Stimulated activated CD8-positive, alpha-beta memory T cell treated with anti-CD3 and anti-CD28 coated beads, Interleukin-2, amount 100 ng/mL, for 1 hour (primary cell): Measurements from ENCODE around the gene SLITRK3.

Experiments
- DNase-seq, 2 donors: peaks; one replicate each; pipeline ENCODE4 v3.0.0-alpha.2; 2020; ENCODE audit warnings: low read depth in 2 of 2

The SLITRK3 gene, protein sequence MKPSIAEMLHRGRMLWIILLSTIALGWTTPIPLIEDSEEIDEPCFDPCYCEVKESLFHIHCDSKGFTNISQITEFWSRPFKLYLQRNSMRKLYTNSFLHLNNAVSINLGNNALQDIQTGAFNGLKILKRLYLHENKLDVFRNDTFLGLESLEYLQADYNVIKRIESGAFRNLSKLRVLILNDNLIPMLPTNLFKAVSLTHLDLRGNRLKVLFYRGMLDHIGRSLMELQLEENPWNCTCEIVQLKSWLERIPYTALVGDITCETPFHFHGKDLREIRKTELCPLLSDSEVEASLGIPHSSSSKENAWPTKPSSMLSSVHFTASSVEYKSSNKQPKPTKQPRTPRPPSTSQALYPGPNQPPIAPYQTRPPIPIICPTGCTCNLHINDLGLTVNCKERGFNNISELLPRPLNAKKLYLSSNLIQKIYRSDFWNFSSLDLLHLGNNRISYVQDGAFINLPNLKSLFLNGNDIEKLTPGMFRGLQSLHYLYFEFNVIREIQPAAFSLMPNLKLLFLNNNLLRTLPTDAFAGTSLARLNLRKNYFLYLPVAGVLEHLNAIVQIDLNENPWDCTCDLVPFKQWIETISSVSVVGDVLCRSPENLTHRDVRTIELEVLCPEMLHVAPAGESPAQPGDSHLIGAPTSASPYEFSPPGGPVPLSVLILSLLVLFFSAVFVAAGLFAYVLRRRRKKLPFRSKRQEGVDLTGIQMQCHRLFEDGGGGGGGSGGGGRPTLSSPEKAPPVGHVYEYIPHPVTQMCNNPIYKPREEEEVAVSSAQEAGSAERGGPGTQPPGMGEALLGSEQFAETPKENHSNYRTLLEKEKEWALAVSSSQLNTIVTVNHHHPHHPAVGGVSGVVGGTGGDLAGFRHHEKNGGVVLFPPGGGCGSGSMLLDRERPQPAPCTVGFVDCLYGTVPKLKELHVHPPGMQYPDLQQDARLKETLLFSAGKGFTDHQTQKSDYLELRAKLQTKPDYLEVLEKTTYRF

DNA sequence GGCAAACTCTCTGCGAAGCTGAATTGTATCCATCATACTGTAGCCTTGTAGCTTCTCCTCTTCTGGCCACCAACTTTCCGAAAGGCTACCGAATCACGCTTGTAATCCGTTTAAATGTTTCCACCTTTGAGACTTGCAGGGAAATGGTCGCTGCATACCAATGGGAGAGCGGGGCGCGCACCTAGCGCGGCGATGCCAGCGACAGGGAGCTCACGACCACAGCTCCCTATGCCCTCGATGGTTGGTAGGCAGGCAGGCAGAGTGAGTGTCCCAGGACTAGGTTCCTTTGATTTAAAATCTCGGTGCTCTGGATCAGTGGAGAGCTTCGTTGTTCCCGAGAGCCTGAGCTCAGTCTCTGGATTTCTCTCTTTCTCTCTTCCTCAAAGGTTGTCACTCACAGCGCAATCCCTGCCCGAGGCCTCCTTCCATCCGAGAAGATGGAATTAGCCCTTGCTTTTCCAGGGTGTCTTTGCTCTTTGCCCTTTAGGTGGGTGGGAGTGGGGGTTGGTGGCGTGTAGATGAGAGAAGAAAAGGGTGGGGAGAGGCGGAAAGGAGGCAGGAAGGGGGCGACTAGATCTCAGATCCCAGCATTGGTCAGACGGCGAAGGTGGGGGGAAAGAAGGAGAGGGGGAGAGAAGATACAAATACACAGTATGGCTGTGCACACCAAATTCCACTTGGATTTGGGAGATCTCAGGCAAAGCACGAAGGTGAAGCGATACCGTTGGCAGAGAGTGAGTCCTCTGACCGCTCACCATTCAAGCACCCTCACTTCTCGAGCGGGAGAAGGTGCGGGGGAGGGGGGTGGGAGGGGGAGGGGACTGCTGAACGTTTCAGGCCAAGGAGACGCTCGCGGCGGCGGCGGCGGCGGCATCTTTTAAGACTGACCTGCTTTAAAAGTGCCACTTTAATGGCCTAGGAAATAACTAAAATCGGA, at the start of gene SLITRK3:
SLITRK3 (minus strand) TSS at position 745 of the 937 bp plus-strand sequence. CDS start 5,554 bp downstream, outside the sequence.
- DNase-seq: no peak

- no peak for DNase-seq
These were observed 47.4 kb upstream of the SLITRK3 start for GRCh38 chr3:165243597-165243996.

DNA sequence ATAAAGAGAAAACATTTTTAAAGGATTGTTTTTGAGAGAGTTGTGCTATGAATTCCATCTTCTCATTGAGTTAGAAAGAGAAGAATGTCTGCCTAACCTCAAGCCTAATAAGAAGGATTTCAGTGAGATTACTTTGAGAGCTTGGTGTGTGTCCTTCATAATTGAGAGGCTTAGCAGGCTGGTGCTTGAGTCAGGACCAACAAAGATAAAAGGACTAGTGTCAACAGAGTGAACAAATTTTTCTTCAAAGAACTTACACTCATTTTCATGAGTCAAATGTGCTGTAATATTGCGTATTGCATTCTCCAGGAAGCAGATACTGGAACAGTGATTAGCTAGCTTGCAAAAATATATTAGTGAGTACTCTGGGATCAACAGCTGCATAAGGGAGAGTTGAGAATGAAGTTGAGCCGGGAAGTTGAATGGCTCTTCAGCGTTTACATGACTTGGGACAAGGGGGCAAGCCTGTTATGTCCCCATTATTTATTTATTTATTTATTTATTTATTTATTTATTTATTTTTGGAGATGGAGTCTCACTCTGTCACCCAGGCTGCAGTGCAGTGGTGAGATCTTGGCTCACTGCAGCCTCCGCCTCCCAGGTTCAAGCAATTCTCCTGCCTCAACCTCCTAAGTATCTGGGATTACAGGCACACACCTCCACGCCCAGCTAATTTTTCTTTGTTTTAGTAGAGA, 37.5 kb upstream of the SLITRK3 start:
- DNase-seq: no peak

GRCh38 chr3:165225604-165226003, 29.4 kb upstream of the SLITRK3 start:
- no peak for DNase-seq

DNA sequence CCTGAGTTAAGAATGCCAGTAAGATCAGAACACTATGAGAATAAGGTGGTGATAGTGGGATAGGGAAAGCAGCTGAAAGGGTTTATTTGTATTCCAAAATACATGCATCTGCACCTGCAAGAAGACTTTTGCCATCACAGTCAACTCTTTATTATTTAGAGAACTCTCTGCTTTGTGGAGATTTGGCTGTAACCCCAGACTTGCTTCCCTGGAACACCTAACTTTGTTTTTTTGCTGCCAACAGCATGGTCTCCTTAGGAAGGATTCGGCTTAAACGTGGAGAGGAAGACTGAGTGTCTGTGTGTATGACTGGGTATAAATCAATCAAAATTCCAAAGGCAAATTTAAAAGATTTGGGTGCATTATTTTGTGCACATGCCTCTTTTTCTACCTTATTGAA, 21.6 kb upstream of the SLITRK3 start:
- no peak for DNase-seq

DNA sequence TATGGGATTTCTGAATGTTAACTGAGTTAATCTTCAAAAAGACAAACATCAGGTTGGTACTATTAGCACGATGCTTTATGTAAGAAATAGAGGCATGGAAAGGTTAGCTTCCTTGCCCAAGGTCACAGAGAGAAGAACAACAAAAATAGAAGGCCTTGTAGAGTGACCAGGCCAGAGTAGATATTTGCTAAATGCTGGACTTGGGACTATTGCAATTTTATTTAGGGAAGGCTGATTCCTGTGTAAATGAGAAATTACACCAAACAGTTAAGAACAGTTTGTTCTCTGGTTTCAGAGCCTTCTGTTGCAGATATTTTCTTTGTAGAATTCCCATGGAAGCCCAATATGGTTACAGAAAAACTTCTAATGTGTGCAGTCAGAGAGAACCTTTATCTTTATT, 16.4 kb upstream of the SLITRK3 start:
- DNase-seq: no peak

DNA sequence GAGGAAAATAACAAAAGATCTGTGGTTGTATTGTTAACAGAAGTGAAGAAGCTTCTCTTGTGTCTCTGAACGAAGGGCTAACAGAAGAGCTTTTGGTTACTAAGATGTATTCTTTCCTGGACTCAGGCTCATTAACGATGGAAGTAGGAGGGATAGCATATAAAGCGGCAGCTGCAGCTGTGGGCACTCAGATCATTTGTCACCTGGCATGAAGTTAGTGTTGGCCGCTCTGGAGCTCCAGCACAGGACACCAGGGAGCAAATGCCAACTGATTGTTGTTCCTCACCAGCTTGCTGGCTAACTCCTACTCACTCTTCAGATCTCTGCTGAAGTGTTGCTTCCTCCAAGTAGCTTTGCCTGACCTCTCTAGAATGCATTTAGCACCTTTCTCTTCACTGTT, 15.5 kb upstream of the SLITRK3 start:
- no peak for DNase-seq

GRCh38 chr3:165210727-165211126, 14.5 kb upstream of the SLITRK3 start:
- DNase-seq: no peak

DNA sequence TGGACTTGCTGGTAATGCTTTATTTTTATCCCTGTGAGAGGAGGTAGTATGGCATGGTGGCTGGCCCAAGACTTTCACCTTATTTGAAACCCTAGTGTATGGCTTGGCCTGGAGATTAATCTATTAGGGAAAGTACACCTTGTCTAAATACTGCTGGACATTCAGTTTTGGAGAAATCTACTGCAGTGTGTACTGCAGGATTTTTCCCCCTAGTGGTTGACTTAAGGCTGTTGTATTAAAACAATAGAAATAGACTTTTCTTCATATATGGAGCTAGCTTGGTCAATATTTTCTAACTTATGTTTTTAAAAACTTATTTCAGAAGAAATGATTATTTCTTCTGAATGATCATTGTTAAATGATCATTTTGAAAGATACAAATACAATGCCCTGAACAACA, 13.9 kb upstream of the SLITRK3 start:
- DNase-seq: no peak

GRCh38 chr3:165206454-165207266, 10.5 kb upstream of the SLITRK3 start:
- no peak for DNase-seq

DNA sequence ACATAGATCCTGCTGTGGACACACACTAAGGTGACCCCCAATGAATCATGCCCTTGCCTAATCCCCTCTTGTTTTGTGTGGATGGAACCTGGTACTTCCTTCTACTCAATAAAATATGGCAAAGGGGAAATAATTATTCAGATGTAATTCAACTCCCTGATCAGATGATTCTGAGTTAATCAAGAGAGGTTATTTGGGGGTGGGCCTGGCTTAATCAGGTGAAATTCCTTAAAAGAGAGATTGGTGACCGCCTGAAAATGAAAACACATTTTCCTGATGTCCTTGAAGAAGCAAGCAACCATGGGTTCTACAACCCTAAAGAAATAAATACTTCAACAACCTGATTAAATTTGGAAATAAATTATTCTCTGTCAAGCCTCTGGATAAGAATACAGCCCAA, 8.3 kb upstream of the SLITRK3 start:
- no peak for DNase-seq

DNA sequence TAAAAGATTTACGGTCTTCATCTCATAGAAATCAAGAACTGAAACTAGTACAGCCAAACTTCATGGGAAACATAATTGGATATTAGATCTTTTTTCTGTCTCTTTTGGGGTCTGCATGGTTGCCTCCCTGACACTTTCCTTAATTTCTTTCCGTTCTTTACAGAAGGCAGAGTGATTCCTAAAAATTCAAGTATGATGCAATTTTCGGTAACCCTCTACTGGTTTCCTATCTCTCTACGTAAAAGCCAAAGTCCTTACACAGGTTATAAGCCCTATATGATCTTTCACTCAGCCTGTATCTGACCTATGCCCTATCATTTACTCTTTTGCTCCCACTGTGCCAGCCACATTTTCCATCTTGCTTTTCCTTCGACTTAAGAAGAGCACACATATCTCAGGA, 6.8 kb upstream of the SLITRK3 start:
- DNase-seq: no peak

DNA sequence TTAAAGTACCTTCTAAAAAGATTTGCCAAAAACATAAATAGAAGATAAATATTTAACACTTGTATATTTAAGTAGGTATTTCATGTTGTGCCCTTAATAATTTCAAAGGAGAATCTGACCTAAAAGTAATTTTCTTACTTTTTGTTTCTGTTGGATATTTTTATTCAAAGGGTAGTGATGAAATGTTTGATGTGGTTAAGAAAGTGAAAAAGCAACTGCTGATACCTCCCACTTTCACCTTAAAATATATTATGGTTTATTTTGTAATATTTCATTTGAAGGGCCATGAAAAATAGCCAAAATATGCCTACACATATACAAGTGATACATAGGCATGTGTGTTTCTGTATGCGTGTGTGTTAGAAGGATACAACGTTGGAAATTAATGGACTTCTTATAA, 5.8 kb upstream of the SLITRK3 start:
- no peak for DNase-seq

DNA sequence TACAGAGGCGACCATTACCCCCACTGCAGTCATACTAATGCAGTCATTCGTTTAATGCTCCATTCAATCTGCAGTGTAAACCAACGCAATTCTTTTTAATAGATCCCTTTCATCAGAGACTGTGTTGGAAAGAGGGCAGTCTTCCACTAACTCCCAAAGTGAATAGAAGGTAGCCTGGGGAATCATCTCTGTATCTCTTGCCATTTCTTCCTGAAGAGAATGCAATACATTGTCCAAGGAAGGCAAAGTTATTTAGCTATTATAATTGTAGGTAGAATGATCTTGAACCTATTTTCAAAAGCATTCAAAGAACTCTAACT, 1.3 kb upstream of the SLITRK3 start:
- no peak for DNase-seq

GRCh38 chr3:165196577-165197480, 645 bp upstream of the SLITRK3 start:
- DNase-seq: no peak

DNA sequence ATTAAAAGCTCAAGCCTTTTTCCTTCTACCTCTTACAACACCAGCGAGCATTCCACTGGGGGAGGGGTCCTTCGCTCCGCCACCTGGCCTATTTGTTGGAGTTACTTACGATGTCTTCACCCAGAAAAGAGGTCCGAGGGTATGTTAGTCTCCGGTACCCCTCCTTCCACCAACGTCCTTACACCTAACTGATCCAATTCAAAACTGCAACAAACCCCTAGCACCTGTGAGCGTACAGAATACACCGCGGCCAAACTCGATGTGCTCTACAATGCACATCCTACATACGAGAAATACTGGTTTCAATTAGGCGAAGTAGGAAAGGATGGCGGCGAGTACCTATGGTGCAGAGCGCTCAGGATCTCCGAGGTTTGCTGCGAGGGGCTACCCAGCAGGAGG, 944 bp downstream of the SLITRK3 start:
- DNase-seq: no peak

DNA sequence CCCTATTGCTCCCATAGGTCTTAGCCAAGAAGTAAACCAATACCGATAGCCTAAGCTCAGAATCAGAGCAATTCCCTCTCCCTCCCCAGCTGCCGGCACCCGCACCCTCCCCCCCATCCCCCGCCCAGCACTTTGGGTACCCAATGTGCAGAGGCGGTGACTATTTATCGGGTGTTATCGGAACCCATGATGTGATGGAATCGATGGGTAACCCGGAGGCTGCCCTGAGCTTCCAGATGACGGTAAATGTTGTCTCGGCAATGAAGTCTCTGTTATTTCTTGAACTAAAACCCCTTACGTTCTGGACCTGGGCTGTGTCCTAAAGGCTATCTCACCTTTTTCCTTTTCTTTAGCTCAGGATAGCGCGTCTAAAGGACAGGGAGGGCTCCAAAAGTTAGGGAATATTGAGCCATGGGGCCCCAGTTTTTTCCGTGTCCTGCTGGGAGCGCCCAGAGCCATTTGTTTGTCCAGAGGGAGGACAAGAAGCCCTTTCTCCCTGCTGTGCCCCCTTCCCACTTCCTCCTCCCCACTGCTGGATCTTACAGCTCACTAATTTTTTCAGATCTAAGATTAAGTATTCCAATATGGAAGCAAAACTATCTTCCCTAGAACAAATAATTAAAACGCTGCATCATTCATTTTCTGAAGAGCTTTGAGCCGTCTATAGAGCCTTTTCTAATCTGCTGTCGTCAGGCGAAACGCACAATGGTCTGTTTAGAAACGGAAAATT, 1.5 kb downstream of the SLITRK3 start:
- no peak for DNase-seq
